Measurements from ENCODE around the gene SMARCC1. TPM values are rescaled to one million over a fixed set of nuclear protein-coding genes. Genes with fewer than 3 reads are reported as not detected.

The SMARCC1 gene
- total RNA-seq, 2 experiments from 2014 or later, result 74.2 to 76.2 TPM

GRCh38 chr3:47601281-47601680 lies 180.4 kb downstream of the SMARCC1 start:
- peaks cover 66% of the 10 kb centered on the region for H3K36me3 ChIP-seq (ENCODE audit: insufficient read depth, low read length)
- H3K9me3 ChIP-seq (ENCODE audit: control insufficient read depth in 1 of 2, insufficient read depth in 1 of 2, low read length in 2 of 2), result no peaks in the 10 kb centered on the region
- no peak overlapping the region for H3K27ac ChIP-seq (ENCODE audit: low read depth in 1 of 2, low read length in 2 of 2)
- Mint-ChIP-seq H3K27ac (no peak overlapping the region), H3K36me3 (ENCODE audit: low read depth) (peaks cover 77% of the 10 kb centered on the region), H3K27me3 (no peaks in the 10 kb centered on the region), H3K9me3 (no peaks in the 10 kb centered on the region), H3K4me1 (ENCODE audit: low read depth) (no peaks in the 10 kb centered on the region), H3K4me3 (no peak overlapping the region)
- POLR2A ChIA-PET, result no interaction called here
- no peak overlapping the region for H3K4me3 ChIP-seq (ENCODE audit: low read length)
- CTCF ChIA-PET, result no interaction called here
- TF ChIP-seq CTCF (IDR thresholded peaks at IDR 0.05), result no peak
- intact Hi-C loops (cut with DNase I, micrococcal nuclease), result no loop called here
- ATAC-seq (ENCODE audit: poor library complexity) (no peak), DNase-seq (no peak)
- H3K4me1 ChIP-seq (ENCODE audit: insufficient read depth, low read length), result no peaks in the 10 kb centered on the region
- no peaks in the 10 kb centered on the region for H3K27me3 ChIP-seq (ENCODE audit: control insufficient read depth in 1 of 2, insufficient read depth in 2 of 2, low read length in 2 of 2)

GRCh38 chr3:47594792-47595191 lies 186.9 kb downstream of the SMARCC1 start:
- Histone ChIP-seq H3K36me3 (ENCODE audit: insufficient read depth, low read length) (peaks cover 58% of the 10 kb centered on the region), H3K9me3 (ENCODE audit: control insufficient read depth in 1 of 2, insufficient read depth in 1 of 2, low read length in 2 of 2) (no peaks in the 10 kb centered on the region), H3K27ac (ENCODE audit: low read depth in 1 of 2, low read length in 2 of 2) (no peak overlapping the region), H3K4me3 (ENCODE audit: low read length) (no peak overlapping the region), H3K4me1 (ENCODE audit: insufficient read depth, low read length) (no peaks in the 10 kb centered on the region), H3K27me3 (ENCODE audit: control insufficient read depth in 1 of 2, insufficient read depth in 2 of 2, low read length in 2 of 2) (no peaks in the 10 kb centered on the region)
- peaks cover 68% of the 10 kb centered on the region for H3K36me3 Mint-ChIP-seq (ENCODE audit: low read depth)
- POLR2A ChIA-PET, result no interaction called here
- no peak for ATAC-seq (ENCODE audit: poor library complexity)
- H3K27me3 Mint-ChIP-seq, result no peaks in the 10 kb centered on the region
- no peaks in the 10 kb centered on the region for H3K9me3 Mint-ChIP-seq
- H3K27ac Mint-ChIP-seq, result no peak overlapping the region
- intact Hi-C loops (cut with DNase I, micrococcal nuclease), result no loop called here
- H3K4me3 Mint-ChIP-seq, result no peak overlapping the region
- DNase-seq, result no peak
- no peaks in the 10 kb centered on the region for H3K4me1 Mint-ChIP-seq (ENCODE audit: low read depth)
- CTCF ChIA-PET, result no interaction called here
- no peak for TF ChIP-seq CTCF (IDR thresholded peaks at IDR 0.05)

GRCh38 chr3:47592066-47592795 lies 189.5 kb downstream of the SMARCC1 start:
- H3K36me3 Mint-ChIP-seq (ENCODE audit: low read depth), result peaks cover 72% of the 10 kb centered on the region
- H3K27me3 Mint-ChIP-seq, result no peaks in the 10 kb centered on the region
- ChIA-PET POLR2A (no interaction called here), CTCF (no interaction called here)
- intact Hi-C loops (cut with DNase I, micrococcal nuclease), result no loop called here
- no peaks in the 10 kb centered on the region for H3K27me3 ChIP-seq (ENCODE audit: control insufficient read depth in 1 of 2, insufficient read depth in 2 of 2, low read length in 2 of 2)
- peak overlapping the region; percentile 33 for H3K27ac Mint-ChIP-seq
- no peak for TF ChIP-seq CTCF (IDR thresholded peaks at IDR 0.05)
- ATAC-seq (ENCODE audit: poor library complexity) (no peak), DNase-seq (no peak)
- no peaks in the 10 kb centered on the region for H3K4me1 ChIP-seq (ENCODE audit: insufficient read depth, low read length)
- no peaks in the 10 kb centered on the region for H3K9me3 ChIP-seq (ENCODE audit: control insufficient read depth in 1 of 2, insufficient read depth in 1 of 2, low read length in 2 of 2)
- no peak overlapping the region for H3K4me3 ChIP-seq (ENCODE audit: low read length)
- peaks cover 63% of the 10 kb centered on the region for H3K36me3 ChIP-seq (ENCODE audit: insufficient read depth, low read length)
- no peaks in the 10 kb centered on the region for H3K4me1 Mint-ChIP-seq (ENCODE audit: low read depth)
- no peak overlapping the region for H3K4me3 Mint-ChIP-seq
- H3K9me3 Mint-ChIP-seq, result no peaks in the 10 kb centered on the region
- H3K27ac ChIP-seq (ENCODE audit: low read depth in 1 of 2, low read length in 2 of 2), result no peak overlapping the region
